H1 (cell line): ENCODE measurements around the gene GMCL1. TPM values are rescaled to one million over a fixed set of nuclear protein-coding genes. Genes with fewer than 3 reads are reported as not detected.

Experiments
- CTCF ChIA-PET: fragments of 300-600 bp; sonication (Branson Sonifier 250); formaldehyde crosslinking; loops from one replicate; lab custom pipeline; 2021; ENCODE audit not compliant: partially characterized antibody; lab: Charles Lee
- POLR2A ChIA-PET: fragments of 300-600 bp; sonication (Branson Sonifier 250); formaldehyde crosslinking; loops from one replicate; lab custom pipeline; 2021; ENCODE audit warnings: inconsistent platforms; ENCODE audit not compliant: partially characterized antibody; lab: Charles Lee
- DNase-seq, 2 experiments: peaks; one replicate each; pipeline versions ENCODE4 v3.0.0 to v3.0.0-alpha.2; 2010 to 2022; ENCODE audit warnings: low spot score in 2 of 2, low read depth in 1 of 2, mixed read lengths in 1 of 2
- FAIRE-seq: peaks from 2 replicates; lab custom pipeline; 2011; peaks lifted over from hg19 to GRCh38; lab: Jason Lieb, UNC
- H2AFZ ChIP-seq: 2 replicates; pipeline ENCODE4 v1.8.1; 2012; ENCODE audit warnings: low read length, inconsistent platforms
- H2AK5ac ChIP-seq: 2 replicates; pipeline ENCODE4 v1.6.1; 2013; ENCODE audit warnings: low read depth, low read length
- H2BK120ac ChIP-seq: replicated peaks from 2 replicates; pipeline ENCODE3; 2013; ENCODE audit warnings: low read depth, low read length, inconsistent platforms
- H2BK12ac ChIP-seq: 2 replicates; pipeline ENCODE4 v1.6.1; 2013; ENCODE audit warnings: low read depth, low read length
- H2BK15ac ChIP-seq: 2 replicates; pipeline ENCODE4 v1.6.1; 2013; ENCODE audit warnings: low read length
- H2BK20ac ChIP-seq: 2 replicates; pipeline ENCODE4 v1.6.1; 2013; ENCODE audit warnings: low read length
- H2BK5ac ChIP-seq: 2 replicates; pipeline ENCODE4 v1.6.1; 2013; ENCODE audit warnings: low read depth, low read length
- H3K14ac ChIP-seq: 2 replicates; pipeline ENCODE4 v1.6.1; 2013; ENCODE audit warnings: inconsistent platforms; ENCODE audit not compliant: insufficient read length
- H3K18ac ChIP-seq: 2 replicates; pipeline ENCODE4 v1.6.1; 2013; ENCODE audit warnings: low read length; ENCODE audit errors: extremely low read depth
- H3K23ac ChIP-seq: 2 replicates; pipeline ENCODE4 v1.6.1; 2013; ENCODE audit warnings: inconsistent platforms; ENCODE audit not compliant: insufficient read length
- H3K23me2 ChIP-seq: 2 replicates; pipeline ENCODE4 v1.6.1; 2013; ENCODE audit warnings: low read depth, low read length
- H3K27ac ChIP-seq: 2 replicates; pipeline ENCODE4 v1.6.1; 2011; ENCODE audit warnings: low read depth, low read length, inconsistent platforms
- H3K27me3 ChIP-seq, 4 experiments: replicated peaks in 1 of 4; 1 replicate in 1 of 4; 2 replicates in 3 of 4; pipeline versions ENCODE4 v1.6.1 to v1.8.1; 2011 to 2013; ENCODE audit warnings: low read length in 3 of 4, mild to moderate bottlenecking in 3 of 4, inconsistent platforms in 2 of 4, mixed read lengths in 2 of 4, moderate library complexity in 1 of 4; ENCODE audit not compliant: control insufficient read depth in 3 of 4, insufficient read depth in 3 of 4; ENCODE audit errors: extremely low read depth in 1 of 4
- H3K36me3 ChIP-seq, 4 experiments: 2 replicates each; pipeline versions ENCODE4 v1.6.1 to v1.8.1; 2011 to 2013; ENCODE audit warnings: mild to moderate bottlenecking in 4 of 4, low read length in 3 of 4, moderate library complexity in 2 of 4, control low read depth in 1 of 4, inconsistent platforms in 1 of 4; ENCODE audit not compliant: insufficient read depth in 4 of 4, control insufficient read depth in 2 of 4
- H3K4ac ChIP-seq: replicated peaks from 2 replicates; pipeline ENCODE3; 2013; ENCODE audit warnings: low read length, low read depth, mixed read lengths, inconsistent platforms; ENCODE audit not compliant: insufficient read length
- H3K4me1 ChIP-seq, 4 experiments: replicated peaks in 1 of 4; 1 replicate in 1 of 4; 2 replicates in 3 of 4; pipeline versions ENCODE4 v1.6.1 to v1.8.1; 2011 to 2013; ENCODE audit warnings: low read length in 3 of 4, inconsistent platforms in 2 of 4, mixed read lengths in 1 of 4; ENCODE audit not compliant: insufficient read depth in 4 of 4, control insufficient read depth in 3 of 4
- H3K4me2 ChIP-seq, 2 experiments: 2 replicates each; pipeline versions ENCODE4 v1.6.1 to v1.8.1; 2011 to 2013; ENCODE audit warnings: low read depth in 2 of 2, low read length in 2 of 2, control low read depth in 1 of 2, inconsistent platforms in 1 of 2, mild to moderate bottlenecking in 1 of 2; ENCODE audit not compliant: insufficient read depth in 1 of 2
- H3K4me3 ChIP-seq, 4 experiments: fragments of 200-600, 300-600 bp in 1 of 4; sonication (generic), shearing (Covaris generic), sonication (Bioruptor Twin) in 1 of 4; 2 replicates each; pipeline versions ENCODE4 v1.5.1 to v1.8.1; 2011 to 2016; ENCODE audit warnings: low read length in 4 of 4, low read depth in 3 of 4, control low read depth in 2 of 4, inconsistent platforms in 2 of 4, mild to moderate bottlenecking in 2 of 4, mixed read lengths in 1 of 4, moderate library complexity in 1 of 4; ENCODE audit not compliant: insufficient read depth in 2 of 4; ENCODE audit errors: extremely low read depth in 1 of 4
- H3K56ac ChIP-seq: replicated peaks from 2 replicates; pipeline ENCODE3; 2013; ENCODE audit warnings: low read depth, mild to moderate bottlenecking, mixed read lengths, low read length, inconsistent platforms; ENCODE audit not compliant: insufficient read length
- H3K79me1 ChIP-seq: 2 replicates; pipeline ENCODE4 v1.6.1; 2013; ENCODE audit warnings: low read depth, low read length, control low read depth
- H3K79me2 ChIP-seq, 2 experiments: 2 replicates each; pipeline versions ENCODE4 v1.6.1 to v1.8.1; 2012 to 2013; ENCODE audit warnings: low read length in 2 of 2, mild to moderate bottlenecking in 2 of 2, inconsistent platforms in 1 of 2; ENCODE audit not compliant: insufficient read depth in 2 of 2, control insufficient read depth in 1 of 2
- H3K9ac ChIP-seq, 4 experiments: replicated peaks in 1 of 4; 1 replicate in 1 of 4; 2 replicates in 3 of 4; pipeline versions ENCODE4 v1.6.1 to v1.8.1; 2011 to 2013; ENCODE audit warnings: low read depth in 3 of 4, low read length in 3 of 4, control low read depth in 2 of 4, mild to moderate bottlenecking in 2 of 4, moderate library complexity in 2 of 4, inconsistent platforms in 1 of 4; ENCODE audit errors: extremely low read depth in 1 of 4
- H3K9me3 ChIP-seq, 2 experiments: 2 replicates each; pipeline versions ENCODE4 v1.6.1 to v1.8.1; 2012 to 2013; ENCODE audit warnings: mild to moderate bottlenecking in 2 of 2, moderate library complexity in 2 of 2, control low read depth in 1 of 2, inconsistent platforms in 1 of 2, low read depth in 1 of 2, low read length in 1 of 2, mixed read lengths in 1 of 2; ENCODE audit not compliant: insufficient read depth in 2 of 2
- H4K20me1 ChIP-seq, 2 experiments: replicated peaks in 1 of 2; 2 replicates each; pipeline versions ENCODE3 to v1.8.1; 2011 to 2013; ENCODE audit warnings: inconsistent platforms in 2 of 2, low read length in 2 of 2, mild to moderate bottlenecking in 1 of 2; ENCODE audit not compliant: insufficient read depth in 2 of 2, control insufficient read depth in 1 of 2
- H4K5ac ChIP-seq: 2 replicates; pipeline ENCODE4 v1.6.1; 2013; ENCODE audit warnings: low read length, low read depth, mixed read lengths, inconsistent platforms; ENCODE audit not compliant: insufficient read length
- H4K8ac ChIP-seq: 2 replicates; pipeline ENCODE4 v1.8.0; 2013; ENCODE audit warnings: mild to moderate bottlenecking, moderate library complexity, low read length, inconsistent platforms; ENCODE audit not compliant: insufficient read depth; ENCODE audit errors: extremely low read depth
- H4K91ac ChIP-seq: replicated peaks from 2 replicates; pipeline ENCODE3; 2013; ENCODE audit warnings: low read length, mixed read lengths, inconsistent platforms; ENCODE audit not compliant: insufficient read length
- CHD2 ChIP-seq: IDR thresholded peaks from 2 replicates; pipeline ENCODE4 v1.6.1; 2012; ENCODE audit warnings: low read length, improper control_type of control experiment
- EP300 ChIP-seq, 2 experiments: IDR thresholded peaks; 1 replicate in 1 of 2; 2 replicates in 1 of 2; pipeline ENCODE4 v1.6.1; 2011 to 2012; ENCODE audit warnings: low read depth in 2 of 2, low read length in 2 of 2, mild to moderate bottlenecking in 2 of 2, borderline replicate concordance in 1 of 2, inconsistent platforms in 1 of 2, moderate library complexity in 1 of 2
- GTF2F1 ChIP-seq: IDR thresholded peaks from 2 replicates; pipeline ENCODE4 v1.6.1; 2012; ENCODE audit warnings: low read depth, low read length, improper control_type of control experiment, borderline replicate concordance
- JUND ChIP-seq: IDR thresholded peaks from 2 replicates; pipeline ENCODE4 v1.6.1; 2011; ENCODE audit warnings: mild to moderate bottlenecking, improper control_type of control experiment, low read length
- KDM4A ChIP-seq: IDR thresholded peaks from one replicate; pipeline ENCODE4 v1.7.1; 2012; ENCODE audit warnings: low read depth, mild to moderate bottlenecking, moderate library complexity, low read length, inconsistent platforms; ENCODE audit not compliant: severe bottlenecking
- KDM5A ChIP-seq: fragments of 200-600 bp; IDR thresholded peaks from 2 replicates; pipeline ENCODE4 v1.7.1; 2012; ENCODE audit warnings: mild to moderate bottlenecking, low read length, inconsistent platforms, mixed read lengths
- NANOG ChIP-seq: IDR thresholded peaks from 2 replicates; pipeline ENCODE4 v1.6.1; 2011; ENCODE audit warnings: low read length, low read depth, mild to moderate bottlenecking, inconsistent platforms; ENCODE audit not compliant: insufficient read depth, poor library complexity, severe bottlenecking
- RFX5 ChIP-seq: IDR thresholded peaks from 2 replicates; pipeline ENCODE4 v1.6.1; 2011; ENCODE audit warnings: low read depth, low read length, improper control_type of control experiment, borderline replicate concordance
- SAP30 ChIP-seq: fragments of 300-600 bp; sonication (generic); IDR thresholded peaks from 2 replicates; pipeline ENCODE4 v1.7.1; 2012; ENCODE audit warnings: low read length, moderate library complexity, mild to moderate bottlenecking, inconsistent platforms; ENCODE audit not compliant: insufficient read depth, insufficient replicate concordance
- SP4 ChIP-seq: IDR thresholded peaks from 2 replicates; pipeline ENCODE4 v1.6.1; 2012; ENCODE audit warnings: low read length, inconsistent platforms
- TAF1 ChIP-seq: IDR thresholded peaks from 2 replicates; pipeline ENCODE4 v1.6.1; 2011; ENCODE audit warnings: mild to moderate bottlenecking, low read depth, low read length
- YY1 ChIP-seq: IDR thresholded peaks from 2 replicates; pipeline ENCODE4 v1.6.1; 2011; ENCODE audit warnings: low read depth, mild to moderate bottlenecking, low read length
- whole genome bisulfite sequencing, 2 experiments: shearing (Covaris generic) in 1 of 2; methylation state at CpG; one replicate each; pipeline versions ENCODE4 v1.1.6 to v1.1.7; 2013 to 2015; ENCODE audit warnings: low lambda C conversion rate in 2 of 2, mixed read lengths in 2 of 2, inconsistent platforms in 1 of 2, low coverage in 1 of 2, missing lambda C conversion rate in 1 of 2; ENCODE audit not compliant: insufficient replicate concordance in 2 of 2, insufficient coverage in 1 of 2, insufficient read length in 1 of 2; ENCODE audit errors: extremely low coverage in 1 of 2, missing lambda C conversion rate in 1 of 2; 5-methylcytosine and 5-hydroxymethylcytosine counted together
- polyA plus RNA-seq, 7 experiments: library from polyadenylated mRNA; depleted of rRNA in 3 of 7; stranded (reverse) in 5 of 7; unstranded in 2 of 7; fragments of >200 nt in 5 of 7; fragments of 200-250 nt in 2 of 7; gene quantifications; 1 replicate in 5 of 7; 2 replicates in 1 of 7; 4 replicates in 1 of 7; pipeline versions ENCODE4 v1.2.1 to v1.2.3, GENCODE V29; 2011 to 2013; ENCODE audit warnings: missing spikeins in 2 of 7, mixed read lengths in 2 of 7
- total RNA-seq: library from RNA; stranded (reverse); fragmentation: NEBNext Ultra II Directional; extraction: Animal tissue kit (Norgen Biotek cat#: 25700); gene quantifications from 2 replicates; pipeline ENCODE4 v1.2.1, GENCODE V29; 2021
- TF ChIP-seq, protein P1 (sequence below): IDR thresholded peaks from 2 replicates; pipeline ENCODE4 v1.6.1; 2011; ENCODE audit warnings: low read length, improper control_type of control experiment

Gene GMCL1
- total and polyA plus RNA-seq, 2 of the 8 experiments (the other 6 are each of a cell fraction or from before 2014, with no cell fraction given): 6.5 to 21.9 TPM

- Histone ChIP-seq H2BK5ac (no peak overlapping the region), H4K8ac (no peak overlapping the region), H2BK15ac (no peak overlapping the region), H3K27ac (no peak overlapping the region), H3K4me3 (no peak overlapping the region), H3K23me2 (no peaks in the 10 kb centered on the region), H3K14ac (no peak overlapping the region), H3K36me3 (peaks cover 0 to 29% (median 10%) of the 10 kb centered on the region in 4 experiments; a peak in 6 of 8 replicates), H2BK20ac (no peak overlapping the region), H3K4ac (no peak overlapping the region), H2AK5ac (no peak overlapping the region), H2BK120ac (no peak overlapping the region), H4K20me1 (peaks cover 2% of the 10 kb centered on the region in 2 experiments), H2BK12ac (no peak overlapping the region), H3K9ac (peak overlapping the region in 1 of 4 experiments; percentile 34; a peak in 1 of 7 replicates), H3K56ac (no peak overlapping the region), H4K5ac (no peak overlapping the region), H4K91ac (no peak overlapping the region), H3K18ac (no peak overlapping the region), H3K4me1 (no peaks in the 10 kb centered on the region), H3K23ac (no peak overlapping the region), H3K9me3 (no peaks in the 10 kb centered on the region), H3K79me1 (peaks cover 5% of the 10 kb centered on the region; the same call in 1 of the 2 replicates), H3K27me3 (no peaks in the 10 kb centered on the region), H3K79me2 (peaks cover 2 to 59% of the 10 kb centered on the region in 2 experiments; a peak in 3 of 4 replicates), H3K4me2 (no peak overlapping the region), H2AFZ (no peak overlapping the region)
- POLR2A ChIA-PET: interaction anchor here (0.8 to 1.0 kb wide), 2 partner anchors 9 kb away, joined by 3 read pairs; no protein-coding TSS in a partner anchor
- FAIRE-seq (no peak), DNase-seq (no peak)
- CTCF ChIA-PET: interaction anchor here (1.2 to 1.4 kb wide), 3 partner anchors 20 to 111 kb away, joined by 3 read pairs; no protein-coding TSS in a partner anchor
- WGBS, 2 experiments: 85% methylated on average over 5 of the region's 5 CpGs; no CpG with 5 or more reads in 1 of the 2 experiments
- TF ChIP-seq GTF2F1: no peak
- TF ChIP-seq TAF1: no peak
- no peak for TF ChIP-seq KDM5A
- TF ChIP-seq KDM4A: no peak
- no peak for TF ChIP-seq NANOG
- TF ChIP-seq, protein P1, sequence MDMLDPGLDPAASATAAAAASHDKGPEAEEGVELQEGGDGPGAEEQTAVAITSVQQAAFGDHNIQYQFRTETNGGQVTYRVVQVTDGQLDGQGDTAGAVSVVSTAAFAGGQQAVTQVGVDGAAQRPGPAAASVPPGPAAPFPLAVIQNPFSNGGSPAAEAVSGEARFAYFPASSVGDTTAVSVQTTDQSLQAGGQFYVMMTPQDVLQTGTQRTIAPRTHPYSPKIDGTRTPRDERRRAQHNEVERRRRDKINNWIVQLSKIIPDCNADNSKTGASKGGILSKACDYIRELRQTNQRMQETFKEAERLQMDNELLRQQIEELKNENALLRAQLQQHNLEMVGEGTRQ: no peak
- TF ChIP-seq YY1: no peak
- TF ChIP-seq RFX5: no peak
- TF ChIP-seq SP4: no peak
- no peak for TF ChIP-seq CHD2
- TF ChIP-seq SAP30: no peak
- no peak for TF ChIP-seq EP300 (IDR thresholded peaks at IDR 0.05; ENCODE audit: borderline replicate concordance in 1 of 2, low read depth in 2 of 2, low read length in 2 of 2)
- no peak for TF ChIP-seq JUND
Observed at GRCh38 chr2:69836316-69836715, 6.9 kb downstream of the GMCL1 start.
